Measurements from ENCODE around the gene TBX19. TPM values are rescaled to one million over a fixed set of nuclear protein-coding genes. Genes with fewer than 3 reads are reported as not detected.

Gene TBX19
- total and polyA plus RNA-seq, 2 of the 8 experiments (the other 6 are each of a cell fraction or from before 2014, with no cell fraction given) = 1.0 to 1.8 TPM

DNA sequence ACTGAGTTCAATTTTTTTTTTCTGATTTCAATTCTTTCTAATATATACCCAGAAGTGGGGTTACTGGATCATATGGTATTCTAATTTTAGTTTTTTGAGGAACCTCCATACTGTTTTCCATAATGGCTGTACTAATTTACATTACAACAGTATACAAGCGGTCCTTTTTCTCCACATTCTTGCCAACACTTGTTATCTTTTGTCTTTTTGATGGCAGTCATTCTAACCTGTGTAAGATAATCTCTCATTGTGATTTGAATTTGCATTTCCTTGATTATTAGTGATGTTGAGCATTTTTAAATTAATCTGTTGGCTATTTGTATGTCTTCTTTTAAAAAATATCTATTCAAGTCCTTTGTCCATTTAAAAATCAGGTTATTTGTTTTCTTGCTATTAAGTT lies 21.1 kb upstream of the TBX19 start:
- H3K4ac ChIP-seq (replicated peaks; ENCODE audit: insufficient read length, low read depth, low read length) = no peak overlapping the region
- H3K4me3 ChIP-seq (ENCODE audit: extremely low read depth in 1 of 4, insufficient read depth in 2 of 4, low read depth in 3 of 4, low read length in 4 of 4) = no peak overlapping the region
- H4K5ac ChIP-seq (ENCODE audit: insufficient read length, low read depth, low read length) = no peak overlapping the region
- no peak overlapping the region for H3K27ac ChIP-seq (ENCODE audit: low read depth, low read length)
- H2BK12ac ChIP-seq (ENCODE audit: low read depth, low read length) = no peak overlapping the region
- H3K9me3 ChIP-seq (ENCODE audit: insufficient read depth in 2 of 2, low read depth in 1 of 2, low read length in 1 of 2) = peaks cover 12 to 21% of the 10 kb centered on the region in 2 experiments; a peak in 3 of 4 replicates
- H3K18ac ChIP-seq (ENCODE audit: extremely low read depth, low read length) = no peak overlapping the region
- FAIRE-seq (no peak), DNase-seq (ENCODE audit: low read depth in 1 of 2, low spot score in 2 of 2) (no peak)
- H4K91ac ChIP-seq (replicated peaks; ENCODE audit: insufficient read length, low read length) = no peak overlapping the region
- H4K8ac ChIP-seq (ENCODE audit: extremely low read depth, insufficient read depth, low read length) = no peak overlapping the region
- H3K79me2 ChIP-seq (ENCODE audit: control insufficient read depth in 1 of 2, insufficient read depth in 2 of 2, low read length in 2 of 2) = no peaks in the 10 kb centered on the region
- 77% methylated on average over 1 of the region's 1 CpG; no CpG with 5 or more reads in 1 of the 2 experiments for WGBS, 2 experiments (ENCODE audit: extremely low coverage in 1 of 2, insufficient coverage in 1 of 2, insufficient read length in 1 of 2, insufficient replicate concordance in 2 of 2, low coverage in 1 of 2, low lambda C conversion rate in 2 of 2, missing lambda C conversion rate in 1 of 2)
- no peaks in the 10 kb centered on the region for H4K20me1 ChIP-seq (replicated peaks in 1 of 2; ENCODE audit: control insufficient read depth in 1 of 2, insufficient read depth in 2 of 2, low read length in 2 of 2)
- ChIA-PET CTCF (ENCODE audit: partially characterized antibody) (interaction anchor here (0.9 kb wide), 1 partner anchor 25 kb away, joined by 4 read pairs; no protein-coding TSS in a partner anchor), POLR2A (ENCODE audit: partially characterized antibody) (interaction anchor here (0.6 kb wide), 1 partner anchor 431 kb away, joined by 3 read pairs; no protein-coding TSS in a partner anchor)
- H2BK15ac ChIP-seq (ENCODE audit: low read length) = no peak overlapping the region
- no peak overlapping the region for H2AK5ac ChIP-seq (ENCODE audit: low read depth, low read length)
- H2AFZ ChIP-seq (ENCODE audit: low read length) = no peak overlapping the region
- H2BK20ac ChIP-seq (ENCODE audit: low read length) = no peak overlapping the region
- no peak overlapping the region for H3K4me2 ChIP-seq (ENCODE audit: insufficient read depth in 1 of 2, low read depth in 2 of 2, low read length in 2 of 2)
- no peaks in the 10 kb centered on the region for H3K27me3 ChIP-seq (replicated peaks in 1 of 4; ENCODE audit: control insufficient read depth in 3 of 4, extremely low read depth in 1 of 4, insufficient read depth in 3 of 4, low read length in 3 of 4)
- no peak overlapping the region for H3K9ac ChIP-seq (replicated peaks in 1 of 4; ENCODE audit: extremely low read depth in 1 of 4, low read depth in 3 of 4, low read length in 3 of 4)
- H3K23ac ChIP-seq (ENCODE audit: insufficient read length) = no peak overlapping the region
- no peak overlapping the region for H3K56ac ChIP-seq (replicated peaks; ENCODE audit: insufficient read length, low read depth, low read length)
- H3K36me3 ChIP-seq (ENCODE audit: control insufficient read depth in 2 of 4, insufficient read depth in 4 of 4, low read length in 3 of 4) = peaks cover 0 to 5% (median 2%) of the 10 kb centered on the region in 4 experiments; a peak in 2 of 8 replicates
- no peaks in the 10 kb centered on the region for H3K23me2 ChIP-seq (ENCODE audit: low read depth, low read length)
- H3K4me1 ChIP-seq (replicated peaks in 1 of 4; ENCODE audit: control insufficient read depth in 3 of 4, insufficient read depth in 4 of 4, low read length in 3 of 4) = peaks cover 1 to 8% (median 4%) of the 10 kb centered on the region in 4 experiments; a peak in 3 of 7 replicates
- no peak overlapping the region for H2BK5ac ChIP-seq (ENCODE audit: low read depth, low read length)
- no peaks in the 10 kb centered on the region for H3K79me1 ChIP-seq (ENCODE audit: low read depth, low read length)
- no peak overlapping the region for H3K14ac ChIP-seq (ENCODE audit: insufficient read length)
- no peak overlapping the region for H2BK120ac ChIP-seq (replicated peaks; ENCODE audit: low read depth, low read length)
- TF ChIP-seq SIRT6 (IDR thresholded peaks at IDR 0.05; ENCODE audit: low read length) (no peak), MAX (IDR thresholded peaks at IDR 0.05) (no peak), POLR2A (IDR thresholded peaks at IDR 0.05; ENCODE audit: control extremely low read depth in 1 of 2, low read depth in 2 of 2, low read length in 2 of 2) (no peak), ASH2L (IDR thresholded peaks at IDR 0.05; ENCODE audit: low read length) (no peak), KDM1A (IDR thresholded peaks at IDR 0.05; ENCODE audit: borderline replicate concordance, low read length) (no peak), KDM4A (IDR thresholded peaks at IDR 0.05; ENCODE audit: low read depth, low read length, severe bottlenecking) (no peak), HDAC2 (IDR thresholded peaks at IDR 0.05; ENCODE audit: borderline replicate concordance in 1 of 2, low read depth in 2 of 2, low read length in 2 of 2) (no peak)

Measured in H1 (cell line).